GM20000 (cell line): ENCODE measurements around the gene HLA-A.

Experiments
- DNase-seq: peaks from one replicate; pipeline ENCODE4 v3.0.0; 2012; ENCODE audit warnings: low spot score
- CTCF ChIP-seq: IDR thresholded peaks from 2 replicates; pipeline ENCODE4 v1.5.1; 2012; ENCODE audit warnings: mild to moderate bottlenecking, control low read depth; ENCODE audit errors: extremely low read depth, missing control alignments

Gene HLA-A

GRCh38 chr6:29935273-29935955 lies 6.9 kb upstream of the HLA-A start:
- no peak for TF ChIP-seq CTCF
- no peak for DNase-seq

GRCh38 chr6:29938746-29939508 lies 3.4 kb upstream of the HLA-A start:
- DNase-seq: no peak
- no peak for TF ChIP-seq CTCF

- DNase-seq: no peak
- TF ChIP-seq CTCF: no peak
These were observed 1.3 kb upstream of the HLA-A start for GRCh38 chr6:29941016-29941415.

- DNase-seq: no peak
- TF ChIP-seq CTCF: no peak
These were observed 861 bp upstream of the HLA-A start for GRCh38 chr6:29941471-29941870.

GRCh38 chr6:29941916-29942274 lies 437 bp upstream of the HLA-A start:
- DNase-seq: no peak
- no peak for TF ChIP-seq CTCF

- no peak for TF ChIP-seq CTCF
- DNase-seq: no peak
These were observed 978 bp downstream of the HLA-A start for GRCh38 chr6:29943053-29943966.
